OCI-LY3 (cell line): ENCODE results near the gene KRT5.

Experiments used
- H2AFZ ChIP-seq: fragments of 200-600, 300-600 bp; shearing (Covaris generic); 2 replicates; pipeline ENCODE4 v1.6.0; 2014; ENCODE audit warnings: antibody characterized with exemption, low read depth, low read length
- H3K27ac ChIP-seq: fragments of 200-600, 300-600 bp; sonication (generic); 2 replicates; pipeline ENCODE4 v1.5.1; 2014; ENCODE audit warnings: mild to moderate bottlenecking, low read length, moderate library complexity, mixed read lengths
- H3K27me3 ChIP-seq: fragments of 200-600, 300-600 bp; sonication (generic); 2 replicates; pipeline ENCODE4 v1.6.1; 2014; ENCODE audit warnings: low read depth, low read length, mixed read lengths
- H3K36me3 ChIP-seq: fragments of 200-600, 300-600 bp; sonication (generic); replicated peaks from 2 replicates; pipeline ENCODE3; 2014; ENCODE audit warnings: low read depth, low read length, mixed read lengths
- H3K4me1 ChIP-seq: fragments of 300-600, 200-600 bp; sonication (generic); 2 replicates; pipeline ENCODE4 v1.6.1; 2014; ENCODE audit warnings: low read length, mixed read lengths
- H3K4me2 ChIP-seq: fragments of 200-600, 300-600 bp; sonication (generic); 2 replicates; pipeline ENCODE4 v1.6.1; 2014; ENCODE audit warnings: low read length, mixed read lengths
- H3K4me3 ChIP-seq: fragments of 300-600, 200-600 bp; sonication (generic); 2 replicates; pipeline ENCODE4 v1.5.1; 2014; ENCODE audit warnings: antibody characterized with exemption, mild to moderate bottlenecking, low read length, moderate library complexity
- H3K79me2 ChIP-seq: fragments of 300-600, 200-600 bp; shearing (Covaris generic); 2 replicates; pipeline ENCODE4 v1.6.1; 2014; ENCODE audit warnings: mild to moderate bottlenecking, low read length, mixed read lengths
- H3K9ac ChIP-seq: fragments of 300-600, 200-600 bp; shearing (Covaris generic); 2 replicates; pipeline ENCODE4 v1.6.0; 2014; ENCODE audit warnings: mild to moderate bottlenecking, low read length, moderate library complexity
- H3K9me3 ChIP-seq: fragments of 200-600, 300-600 bp; shearing (Covaris generic); 2 replicates; pipeline ENCODE4 v1.6.1; 2014; ENCODE audit warnings: low read length, mixed read lengths; ENCODE audit not compliant: insufficient read depth
- H4K20me1 ChIP-seq: fragments of 200-600, 300-600 bp; sonication (generic); 2 replicates; pipeline ENCODE4 v1.6.1; 2016; ENCODE audit warnings: low read length, mixed read lengths; ENCODE audit not compliant: insufficient read depth
- EZH2phosphoT487 ChIP-seq: fragments of 200-600 bp; shearing (Covaris generic); IDR thresholded peaks from 2 replicates; pipeline ENCODE4 v1.6.1; 2018; ENCODE audit warnings: antibody characterized with exemption, mixed run types, low read depth
- TF ChIP-seq, protein P1 (sequence below): fragments of 200-600, 300-600 bp; sonication (generic); IDR thresholded peaks from 2 replicates; pipeline ENCODE4 v1.5.1; 2014; ENCODE audit warnings: antibody characterized with exemption, low read length, low read depth

KRT5 gene

GRCh38 chr12:52541709-52542108, 21.5 kb upstream of the KRT5 start:
- no peak overlapping the region for H2AFZ ChIP-seq
- no peaks in the 10 kb centered on the region for H3K27me3 ChIP-seq
- TF ChIP-seq, protein P1, sequence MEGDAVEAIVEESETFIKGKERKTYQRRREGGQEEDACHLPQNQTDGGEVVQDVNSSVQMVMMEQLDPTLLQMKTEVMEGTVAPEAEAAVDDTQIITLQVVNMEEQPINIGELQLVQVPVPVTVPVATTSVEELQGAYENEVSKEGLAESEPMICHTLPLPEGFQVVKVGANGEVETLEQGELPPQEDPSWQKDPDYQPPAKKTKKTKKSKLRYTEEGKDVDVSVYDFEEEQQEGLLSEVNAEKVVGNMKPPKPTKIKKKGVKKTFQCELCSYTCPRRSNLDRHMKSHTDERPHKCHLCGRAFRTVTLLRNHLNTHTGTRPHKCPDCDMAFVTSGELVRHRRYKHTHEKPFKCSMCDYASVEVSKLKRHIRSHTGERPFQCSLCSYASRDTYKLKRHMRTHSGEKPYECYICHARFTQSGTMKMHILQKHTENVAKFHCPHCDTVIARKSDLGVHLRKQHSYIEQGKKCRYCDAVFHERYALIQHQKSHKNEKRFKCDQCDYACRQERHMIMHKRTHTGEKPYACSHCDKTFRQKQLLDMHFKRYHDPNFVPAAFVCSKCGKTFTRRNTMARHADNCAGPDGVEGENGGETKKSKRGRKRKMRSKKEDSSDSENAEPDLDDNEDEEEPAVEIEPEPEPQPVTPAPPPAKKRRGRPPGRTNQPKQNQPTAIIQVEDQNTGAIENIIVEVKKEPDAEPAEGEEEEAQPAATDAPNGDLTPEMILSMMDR: no peak
- TF ChIP-seq EZH2phosphoT487: no peak
- no peaks in the 10 kb centered on the region for H3K36me3 ChIP-seq
- H4K20me1 ChIP-seq: no peaks in the 10 kb centered on the region
- H3K79me2 ChIP-seq: no peaks in the 10 kb centered on the region
- no peak overlapping the region for H3K27ac ChIP-seq
- no peaks in the 10 kb centered on the region for H3K9me3 ChIP-seq
- H3K4me3 ChIP-seq: no peak overlapping the region
- no peak overlapping the region for H3K4me2 ChIP-seq
- peaks cover 1% of the 10 kb centered on the region for H3K4me1 ChIP-seq
- no peak overlapping the region for H3K9ac ChIP-seq

DNA sequence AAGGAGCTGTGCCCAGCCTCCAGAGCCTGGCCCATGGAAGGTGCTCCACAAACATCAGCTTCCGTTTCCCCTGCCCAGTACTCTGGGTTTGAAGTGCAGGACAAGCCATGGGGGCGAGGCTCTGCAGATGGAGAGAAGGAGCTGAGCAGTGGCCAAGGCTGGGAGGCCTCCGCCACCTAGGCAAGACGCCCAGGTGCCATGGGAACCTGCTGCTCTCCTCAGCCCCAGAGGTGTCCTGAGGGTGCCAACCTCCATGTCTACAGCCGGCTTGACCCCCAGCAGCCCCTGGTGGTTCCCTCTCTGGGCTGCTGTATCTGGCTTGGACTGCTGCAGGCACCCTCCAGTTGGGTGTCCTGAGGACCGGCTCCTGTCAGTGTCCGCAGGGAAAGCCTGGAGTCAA, 20.3 kb upstream of the KRT5 start:
- H3K9me3 ChIP-seq: no peaks in the 10 kb centered on the region
- no peak overlapping the region for H3K9ac ChIP-seq
- no peak overlapping the region for H2AFZ ChIP-seq
- TF ChIP-seq, protein P1: no peak
- no peak for TF ChIP-seq EZH2phosphoT487
- no peaks in the 10 kb centered on the region for H3K79me2 ChIP-seq
- H3K4me1 ChIP-seq: no peaks in the 10 kb centered on the region
- H3K27me3 ChIP-seq: no peaks in the 10 kb centered on the region
- H3K4me2 ChIP-seq: no peak overlapping the region
- H4K20me1 ChIP-seq: no peaks in the 10 kb centered on the region
- no peaks in the 10 kb centered on the region for H3K36me3 ChIP-seq
- H3K27ac ChIP-seq: no peak overlapping the region
- no peak overlapping the region for H3K4me3 ChIP-seq

GRCh38 chr12:52539821-52540173, 19.6 kb upstream of the KRT5 start:
- Histone ChIP-seq H3K4me1 (no peaks in the 10 kb centered on the region), H3K4me2 (no peak overlapping the region), H4K20me1 (no peaks in the 10 kb centered on the region), H3K9me3 (no peaks in the 10 kb centered on the region), H3K27ac (no peak overlapping the region), H2AFZ (no peak overlapping the region), H3K36me3 (no peaks in the 10 kb centered on the region), H3K9ac (no peak overlapping the region), H3K79me2 (no peaks in the 10 kb centered on the region), H3K27me3 (no peaks in the 10 kb centered on the region), H3K4me3 (no peak overlapping the region)
- TF ChIP-seq, protein P1: no peak
- TF ChIP-seq EZH2phosphoT487: no peak

DNA sequence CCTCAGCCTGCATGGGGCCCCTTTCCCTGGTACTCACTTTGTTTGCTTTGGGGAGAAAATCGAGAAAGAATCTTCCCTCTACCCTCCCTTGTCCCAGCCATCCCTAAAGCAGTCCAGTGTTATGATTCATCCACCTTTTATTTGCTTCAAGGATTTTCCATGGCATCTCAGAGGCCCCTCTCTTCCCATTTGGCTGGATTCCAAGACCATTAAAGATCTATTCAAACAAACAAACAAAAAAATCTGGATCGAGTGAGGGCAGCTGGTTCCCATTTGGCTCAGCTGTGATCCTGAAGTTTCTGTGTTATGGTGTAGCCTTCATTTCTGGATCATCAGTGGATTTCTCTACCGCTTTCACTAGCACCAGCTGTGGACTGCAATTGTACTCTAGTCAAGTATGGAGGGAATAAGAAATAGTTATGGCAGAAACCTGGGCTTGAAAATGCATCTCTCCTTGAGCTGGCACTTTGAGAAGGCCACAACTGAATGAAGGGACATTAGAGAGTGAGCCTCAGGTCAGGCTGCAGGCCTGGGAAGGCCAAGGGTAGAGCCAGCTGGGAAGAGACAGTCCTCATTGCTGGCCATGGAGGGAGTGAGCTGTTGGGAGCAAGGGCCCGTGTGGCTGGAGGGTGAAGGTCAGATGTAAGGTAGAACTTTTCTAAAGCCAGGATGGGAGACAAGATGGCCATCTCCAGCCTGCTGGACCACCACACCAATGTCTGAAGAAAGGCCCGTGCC, 19.1 kb upstream of the KRT5 start:
- Histone ChIP-seq H3K9ac (no peak overlapping the region), H3K36me3 (no peaks in the 10 kb centered on the region), H3K27me3 (no peaks in the 10 kb centered on the region), H4K20me1 (no peaks in the 10 kb centered on the region), H2AFZ (no peak overlapping the region), H3K9me3 (no peaks in the 10 kb centered on the region), H3K4me1 (peaks cover 4% of the 10 kb centered on the region), H3K4me2 (no peak overlapping the region), H3K79me2 (no peaks in the 10 kb centered on the region), H3K27ac (no peak overlapping the region), H3K4me3 (no peak overlapping the region)
- TF ChIP-seq, protein P1: no peak
- no peak for TF ChIP-seq EZH2phosphoT487
